Activated CD4-positive, CD25-positive, alpha-beta regulatory T cell (primary cell): ENCODE results near the gene RAD18.

Experiments used
- DNase-seq, 4 experiments: peaks; one replicate each; lab custom pipeline; 2025; lab: John Stamatoyannopoulos, UW

RAD18 gene, protein sequence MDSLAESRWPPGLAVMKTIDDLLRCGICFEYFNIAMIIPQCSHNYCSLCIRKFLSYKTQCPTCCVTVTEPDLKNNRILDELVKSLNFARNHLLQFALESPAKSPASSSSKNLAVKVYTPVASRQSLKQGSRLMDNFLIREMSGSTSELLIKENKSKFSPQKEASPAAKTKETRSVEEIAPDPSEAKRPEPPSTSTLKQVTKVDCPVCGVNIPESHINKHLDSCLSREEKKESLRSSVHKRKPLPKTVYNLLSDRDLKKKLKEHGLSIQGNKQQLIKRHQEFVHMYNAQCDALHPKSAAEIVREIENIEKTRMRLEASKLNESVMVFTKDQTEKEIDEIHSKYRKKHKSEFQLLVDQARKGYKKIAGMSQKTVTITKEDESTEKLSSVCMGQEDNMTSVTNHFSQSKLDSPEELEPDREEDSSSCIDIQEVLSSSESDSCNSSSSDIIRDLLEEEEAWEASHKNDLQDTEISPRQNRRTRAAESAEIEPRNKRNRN

DNA sequence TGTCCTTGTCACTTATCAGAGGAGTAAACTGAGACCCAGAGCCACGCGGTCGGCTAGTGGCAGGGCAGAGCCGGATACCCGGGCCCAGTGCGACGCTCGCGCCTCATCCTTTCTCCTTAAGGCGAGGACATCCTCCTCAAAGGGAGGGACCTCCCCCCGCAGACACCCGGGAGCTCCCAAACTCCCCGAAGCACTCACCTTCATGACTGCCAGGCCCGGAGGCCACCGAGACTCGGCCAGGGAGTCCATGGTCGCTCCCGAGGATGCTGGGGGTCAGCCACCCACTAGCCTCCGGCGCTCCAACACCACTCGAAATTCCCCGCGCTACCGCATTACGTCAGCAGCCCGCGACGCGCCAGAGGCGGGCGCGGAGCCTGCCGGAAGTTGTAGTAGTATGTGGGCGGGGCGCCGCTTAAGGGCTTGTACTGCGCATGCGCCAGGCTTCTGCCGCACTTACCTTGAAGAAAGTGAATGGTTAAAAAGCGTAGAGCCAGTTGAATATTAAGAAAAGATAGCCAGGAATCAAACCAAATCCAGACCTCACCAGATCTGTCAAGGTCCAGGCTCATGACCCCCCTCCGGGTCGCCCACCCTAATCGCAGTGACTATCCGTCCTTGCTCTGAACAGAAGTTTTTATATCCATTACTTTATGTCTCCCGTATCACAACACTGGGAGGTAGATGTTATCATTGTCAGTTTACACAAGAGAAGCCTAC lies at the start of gene RAD18:
Gene RAD18, minus strand, starts transcription at position 336 of the 717 bp plus-strand sequence. Its CDS starts 87 bp downstream, at position 249.
- DNase-seq: peak; percentile 82 to 88 (median 86)

DNA sequence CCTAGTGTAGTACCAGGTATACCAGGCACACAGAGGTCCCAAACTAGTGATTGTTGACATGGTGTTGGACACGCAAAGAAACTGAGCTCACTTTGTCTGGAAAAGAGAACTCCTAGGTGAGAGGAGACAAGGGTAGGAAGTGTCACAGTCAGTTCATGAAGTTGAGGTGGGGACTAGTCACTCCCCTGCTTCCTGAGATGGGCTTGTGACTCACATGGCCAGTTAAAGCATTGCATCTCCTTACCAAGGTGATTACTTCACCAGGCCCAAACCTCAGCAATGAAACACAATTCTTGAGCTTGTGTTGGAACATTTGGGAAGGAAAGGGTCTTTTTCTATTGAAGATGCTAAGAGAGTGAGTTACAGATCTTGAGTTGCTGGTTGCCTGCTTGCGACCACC lies 49.2 kb upstream of the RAD18 start:
- DNase-seq: no peak

DNA sequence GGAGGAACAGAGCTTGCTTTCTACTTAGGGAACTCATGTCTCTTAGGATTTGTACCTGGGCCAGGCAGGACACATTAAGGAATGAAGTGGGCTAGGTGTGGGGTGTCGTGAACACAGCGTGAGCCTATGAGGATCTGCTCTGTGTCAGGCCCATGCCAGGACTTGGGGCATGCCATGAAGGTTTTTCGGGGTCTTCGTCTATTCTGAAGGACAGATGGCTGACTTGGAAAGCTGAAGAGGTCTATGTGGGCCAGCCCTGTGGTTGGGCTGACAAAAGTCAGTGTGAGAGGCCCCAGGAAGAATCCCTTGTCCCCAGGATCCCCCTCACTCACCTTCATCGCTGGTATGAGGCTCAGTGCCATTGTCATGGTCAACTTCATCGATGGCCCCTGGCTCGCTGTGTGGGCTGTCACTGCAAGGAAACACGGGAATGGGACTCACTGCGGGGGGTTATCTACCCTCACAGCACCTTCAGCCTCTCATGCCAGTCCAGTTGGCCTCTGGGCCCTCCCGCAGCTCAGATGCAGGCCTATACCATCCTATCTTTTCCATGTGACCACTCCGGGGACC lies 46.8 kb upstream of the RAD18 start:
- no peak for DNase-seq

DNA sequence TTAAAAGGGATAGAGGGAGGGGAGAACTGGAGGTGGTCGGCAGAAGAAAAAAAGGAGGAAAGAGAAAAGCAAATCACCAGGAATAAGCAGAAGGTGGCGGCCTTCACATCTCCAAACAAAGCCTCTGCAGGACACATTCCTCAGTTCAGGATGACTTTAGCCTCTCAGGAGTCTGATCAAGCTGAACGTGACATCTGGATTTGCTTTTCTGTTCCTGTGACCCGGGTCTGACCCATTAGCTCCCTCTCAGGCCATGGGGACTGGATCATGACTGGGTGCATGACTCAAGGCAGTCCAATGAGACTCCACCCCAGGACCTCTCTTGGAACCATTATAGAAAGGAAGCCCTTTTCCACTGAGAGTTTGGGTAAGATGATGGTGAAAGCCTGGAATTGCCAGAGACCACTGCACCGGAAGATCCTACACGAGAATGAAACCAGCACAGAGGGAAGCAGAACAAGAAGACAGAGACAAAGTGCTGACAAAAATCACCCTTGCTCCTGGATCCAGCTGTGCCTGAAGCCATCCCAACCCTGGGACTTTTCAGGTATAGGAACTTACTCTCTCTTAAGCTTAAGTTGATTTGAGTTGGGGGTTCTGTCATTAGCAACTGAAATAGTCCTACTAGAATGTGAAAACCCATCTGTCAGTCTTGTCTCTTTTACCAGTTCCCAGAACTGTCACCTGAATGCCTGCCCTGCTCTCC lies 45.4 kb upstream of the RAD18 start:
- no peak for DNase-seq

DNA sequence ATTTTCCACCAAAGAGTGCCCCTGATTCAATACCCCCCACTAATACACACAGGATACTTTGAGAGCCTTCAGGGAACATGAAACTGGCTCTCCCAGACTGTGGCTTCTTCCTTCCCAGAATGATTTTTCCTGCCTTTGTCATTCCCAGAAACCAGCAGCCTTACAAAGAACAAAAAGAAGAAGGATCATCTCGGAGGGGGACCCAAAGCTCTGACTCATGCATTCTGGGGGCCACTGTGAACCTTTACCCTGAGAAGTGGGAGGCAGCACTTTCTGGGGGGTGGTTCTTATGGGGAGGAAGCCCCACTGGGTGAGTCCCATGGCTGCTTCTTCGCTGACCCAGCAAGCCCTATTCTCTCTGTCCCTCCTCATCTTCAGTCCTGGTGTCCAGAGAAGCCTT lies 44.7 kb upstream of the RAD18 start:
- no peak for DNase-seq

DNA sequence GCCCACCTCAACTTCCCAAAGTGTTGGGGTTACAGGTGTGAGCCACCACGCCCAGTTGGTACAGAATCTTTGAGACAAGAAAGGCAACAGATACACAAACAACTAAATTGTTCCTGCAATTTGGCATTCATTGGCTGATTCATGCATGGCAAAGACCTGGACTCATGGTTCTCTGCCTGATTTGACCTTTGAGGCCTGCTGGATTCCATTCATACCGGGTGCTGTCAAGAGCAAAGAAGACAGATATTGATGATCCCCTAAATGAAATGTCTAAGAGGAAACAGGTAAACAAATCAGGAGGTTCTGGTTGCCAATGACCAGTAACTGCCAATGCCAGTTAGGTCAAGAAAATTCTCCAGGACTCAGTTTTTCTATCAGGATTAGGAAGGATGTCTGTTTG lies 43.9 kb upstream of the RAD18 start:
- DNase-seq: no peak

DNA sequence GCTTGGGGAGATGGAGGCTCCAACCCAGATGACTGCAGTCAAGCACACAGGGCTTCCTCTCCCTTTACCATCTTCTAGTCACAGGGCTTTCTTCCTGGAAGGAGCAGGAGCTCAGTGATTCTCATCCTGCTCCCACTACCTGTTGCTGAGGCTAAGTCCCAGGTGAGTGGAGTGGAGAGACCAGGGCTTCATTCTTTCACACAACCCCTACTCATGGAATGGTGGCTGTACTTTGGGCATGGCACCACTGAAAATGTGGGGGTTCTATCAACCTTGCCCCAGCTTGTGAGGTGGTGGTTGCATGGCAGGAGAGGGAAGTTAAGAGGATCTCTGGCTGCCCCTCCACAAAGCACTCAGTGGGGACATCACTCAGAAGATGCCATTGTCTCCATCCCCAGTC lies 36.8 kb upstream of the RAD18 start:
- DNase-seq: no peak

DNA sequence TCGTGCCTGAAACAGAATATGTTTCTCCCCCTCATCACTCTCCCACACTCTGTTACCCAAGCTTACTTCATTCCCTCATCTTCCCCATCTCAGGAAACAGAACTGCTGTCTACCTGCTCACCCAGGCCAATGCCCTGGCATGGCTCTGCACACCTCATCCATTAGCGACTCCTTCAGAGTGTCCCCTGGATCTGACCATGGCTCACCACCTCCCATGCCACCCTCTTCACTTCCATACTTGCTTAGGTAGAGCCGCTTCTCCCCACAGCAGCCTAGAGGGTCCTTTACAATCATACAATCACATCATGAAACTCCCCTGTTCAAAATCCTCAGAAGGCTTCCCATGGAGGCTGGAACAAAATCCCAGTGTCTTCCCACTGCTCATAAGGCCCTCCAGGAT lies 33.9 kb upstream of the RAD18 start:
- no peak for DNase-seq

DNA sequence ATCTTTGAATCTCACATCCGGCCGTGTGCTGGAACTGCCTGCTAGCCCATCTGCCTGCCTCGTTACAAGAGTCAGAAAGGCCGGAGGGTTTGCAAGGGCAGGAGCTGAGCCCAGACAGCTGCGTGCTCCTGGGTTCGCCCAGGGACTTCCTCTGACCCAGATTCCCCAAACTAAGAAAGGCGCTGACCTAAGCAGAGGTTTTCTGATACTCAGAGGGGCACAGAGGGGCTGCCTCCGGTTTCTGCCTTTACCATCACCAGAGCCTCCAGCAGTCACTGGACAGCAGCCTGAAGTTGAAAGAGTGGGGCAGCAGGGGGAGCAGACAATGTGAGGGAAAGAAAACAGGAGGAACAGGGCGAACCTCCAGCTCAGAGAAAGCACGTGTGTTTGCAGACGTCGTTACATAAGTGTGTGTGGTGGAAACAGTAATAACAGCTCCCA lies 33.4 kb upstream of the RAD18 start:
- DNase-seq: no peak

DNA sequence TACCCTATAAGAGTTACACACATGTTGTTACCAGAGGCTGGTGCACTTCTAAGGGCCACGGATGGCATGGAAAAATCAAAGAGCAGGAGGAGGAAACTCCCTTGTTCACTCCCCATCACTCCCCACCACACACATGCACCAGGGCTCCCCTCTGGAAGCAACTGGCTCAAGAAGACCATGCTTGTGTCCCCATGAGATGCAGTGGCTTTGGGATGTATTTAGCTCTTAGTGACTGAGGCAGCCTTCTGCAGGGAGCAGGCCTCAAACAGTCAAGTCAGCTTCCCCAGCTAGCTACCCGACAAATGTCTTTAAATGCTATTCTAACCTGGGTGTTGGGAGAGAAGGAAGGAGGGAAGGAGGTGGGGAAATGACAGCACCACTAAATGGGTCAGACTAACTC lies 32.9 kb upstream of the RAD18 start:
- no peak for DNase-seq

DNA sequence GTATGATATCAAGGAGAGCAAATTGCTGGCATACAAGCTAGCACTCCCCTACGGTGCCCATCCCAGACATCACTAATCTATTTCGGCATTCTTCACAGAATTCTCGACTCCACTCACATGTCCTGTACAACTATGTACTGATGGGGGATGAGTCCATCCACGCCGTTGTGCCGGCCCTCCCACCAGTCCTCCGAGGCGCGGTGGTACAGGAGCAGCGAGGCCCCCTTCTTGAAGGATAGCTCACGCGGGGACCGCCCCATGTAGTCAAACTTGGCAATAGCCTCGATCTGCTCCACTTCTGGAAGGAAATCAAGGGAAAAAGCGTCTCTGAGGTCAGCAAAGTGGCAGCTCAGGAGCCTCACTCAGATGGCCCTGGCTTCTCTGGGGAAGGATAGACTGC lies 31.0 kb upstream of the RAD18 start:
- DNase-seq: no peak

DNA sequence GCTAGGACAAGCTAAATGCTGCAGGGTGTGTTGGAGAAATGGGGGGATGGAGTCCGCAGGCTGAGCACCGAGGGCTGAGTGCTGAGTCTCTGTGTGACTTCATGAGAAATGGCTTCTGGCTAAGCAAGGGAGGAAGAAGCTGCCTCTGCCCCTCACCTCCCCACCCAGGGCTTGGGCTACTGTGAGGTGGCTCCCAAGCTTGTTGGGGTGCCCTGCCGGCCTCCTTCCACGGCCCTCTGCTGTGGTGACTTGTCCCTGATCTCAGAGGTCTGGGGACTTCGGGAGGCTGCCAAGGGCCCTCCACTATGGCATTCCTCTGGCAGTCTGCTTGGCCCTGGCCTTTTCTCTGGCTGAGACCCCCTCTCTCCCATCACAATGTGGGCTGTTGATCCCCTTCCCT lies 30.1 kb upstream of the RAD18 start:
- DNase-seq: no peak

DNA sequence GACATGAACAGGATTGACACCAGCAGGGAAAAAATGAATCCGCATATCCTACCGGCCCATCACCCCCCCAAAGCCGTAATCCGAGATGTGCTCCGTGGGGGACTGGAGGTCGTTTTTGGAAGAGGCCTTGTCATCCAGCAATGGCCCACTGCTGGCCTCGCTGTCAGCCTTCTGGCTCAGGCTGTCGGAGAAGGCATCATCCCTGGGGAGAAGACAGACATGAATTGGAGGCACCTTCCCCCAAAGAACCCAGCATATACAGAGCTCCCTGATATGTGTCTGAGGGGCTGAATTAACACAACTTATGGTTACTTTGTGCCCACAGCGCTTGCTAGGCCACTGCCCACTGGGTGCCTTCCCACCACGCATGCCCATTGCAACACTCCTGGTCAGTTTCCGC lies 29.6 kb upstream of the RAD18 start:
- no peak for DNase-seq

DNA sequence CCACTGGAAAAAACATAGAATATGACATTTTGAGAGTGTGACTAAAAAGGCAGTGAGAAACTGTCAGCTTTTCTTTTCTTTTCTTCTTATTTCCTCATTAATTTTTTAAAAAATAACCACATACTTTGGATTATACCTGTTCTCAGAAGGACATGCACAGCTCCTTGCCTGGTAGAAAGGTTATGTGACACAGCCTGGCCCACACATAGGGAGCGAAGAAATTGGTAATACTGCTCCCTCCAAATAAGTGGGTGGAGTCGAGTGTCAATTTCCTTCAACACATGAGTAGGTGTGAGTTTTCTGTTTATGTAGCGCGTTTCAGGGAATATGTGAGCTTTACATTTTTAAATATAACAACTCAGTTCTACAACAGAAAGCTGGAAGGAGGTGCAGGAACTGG lies 28.9 kb upstream of the RAD18 start:
- no peak for DNase-seq

DNA sequence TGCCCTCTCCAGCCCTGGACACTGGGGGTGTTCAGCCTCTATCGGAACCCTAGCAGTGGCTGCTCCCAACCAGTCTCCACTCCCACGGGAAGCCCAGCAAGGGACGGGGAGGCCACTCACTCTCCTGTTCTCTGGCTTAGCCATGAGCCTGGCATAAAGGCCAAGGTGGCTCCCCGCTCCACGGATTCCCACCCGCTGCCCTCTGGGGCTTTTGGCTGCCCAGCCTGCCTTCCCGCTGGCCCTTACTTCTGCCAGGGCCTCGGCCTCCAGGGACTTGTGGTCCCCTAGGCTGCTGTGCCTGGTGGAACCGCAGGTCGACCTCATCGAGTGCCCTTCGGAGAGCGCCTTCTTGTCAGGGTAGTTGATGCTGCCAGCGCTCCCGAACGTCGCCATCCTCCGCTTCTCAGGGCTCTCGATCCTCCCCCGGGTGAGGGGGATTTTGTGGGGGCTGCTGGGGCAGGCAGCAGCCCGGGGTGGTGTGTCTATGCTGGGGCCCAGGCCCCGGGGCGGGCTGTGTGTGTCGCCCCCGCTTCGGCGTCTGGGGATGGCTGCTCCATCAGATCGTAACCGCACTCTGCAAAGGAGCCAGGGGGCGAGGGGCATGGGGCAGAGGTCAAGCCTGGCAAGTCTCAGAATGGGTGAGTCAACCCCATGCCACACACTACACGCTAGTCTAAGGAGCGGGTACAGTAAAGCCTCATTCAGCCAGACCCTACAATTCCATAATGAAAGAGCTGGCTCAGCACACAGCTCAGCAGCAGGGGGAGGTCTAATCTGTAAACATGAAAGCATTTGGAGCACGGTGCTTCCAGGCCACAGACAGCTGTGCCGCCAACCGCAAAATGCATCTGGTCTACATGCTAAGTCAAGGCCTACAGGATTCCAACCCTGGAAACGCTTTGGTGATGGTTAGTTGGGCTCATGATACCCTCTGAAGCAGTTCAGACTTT lies 27.3 kb upstream of the RAD18 start:
- no peak for DNase-seq

DNA sequence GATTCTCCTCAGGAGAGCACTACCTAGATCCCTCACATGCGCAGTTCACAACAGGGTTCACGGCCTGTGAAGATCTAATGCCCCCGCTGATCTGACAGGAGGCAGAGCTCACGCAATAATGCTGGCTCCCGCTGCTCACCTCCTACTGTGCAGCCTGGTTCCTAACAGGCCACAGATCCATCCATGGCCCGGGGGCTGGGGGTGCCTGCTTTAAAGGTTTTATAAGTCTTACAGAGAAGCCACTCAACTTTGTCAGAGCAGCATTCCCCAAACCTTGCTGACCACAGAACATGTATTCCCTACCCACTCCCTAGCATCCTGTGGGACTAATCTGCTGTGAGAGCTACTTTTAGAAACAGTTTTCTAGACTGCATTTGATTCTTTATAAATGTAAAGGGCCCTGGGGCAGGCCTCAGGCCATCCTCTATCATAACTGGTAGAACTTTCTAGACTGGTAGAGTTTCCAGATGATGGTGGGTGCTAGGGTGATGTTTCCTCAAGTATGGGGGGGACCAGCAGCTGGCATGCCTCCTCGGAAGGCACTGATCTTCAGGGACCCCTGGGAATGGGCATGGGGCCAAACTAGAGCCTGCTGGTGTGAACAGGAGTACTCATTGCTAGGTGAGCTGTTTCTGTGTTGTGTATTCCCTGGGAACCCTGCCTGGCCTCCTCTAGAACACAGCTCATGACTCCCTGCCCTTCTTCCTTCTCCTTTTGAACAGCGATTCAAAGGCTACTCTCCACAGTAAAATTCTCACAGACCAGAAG lies 25.7 kb upstream of the RAD18 start:
- DNase-seq: no peak

DNA sequence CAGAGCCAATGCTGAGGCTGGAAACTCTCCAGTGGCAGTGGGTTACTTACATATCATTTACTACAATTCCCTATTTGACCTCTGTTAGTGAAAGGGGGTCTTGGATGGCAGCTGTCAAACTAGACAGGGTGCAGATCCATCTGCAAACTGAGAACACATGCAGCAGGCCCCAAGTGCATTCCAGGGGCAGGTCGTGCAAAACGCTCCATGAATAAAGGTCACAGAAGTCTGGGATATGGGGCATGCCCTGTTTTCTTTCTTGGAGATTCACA lies 25.0 kb upstream of the RAD18 start:
- DNase-seq: no peak

DNA sequence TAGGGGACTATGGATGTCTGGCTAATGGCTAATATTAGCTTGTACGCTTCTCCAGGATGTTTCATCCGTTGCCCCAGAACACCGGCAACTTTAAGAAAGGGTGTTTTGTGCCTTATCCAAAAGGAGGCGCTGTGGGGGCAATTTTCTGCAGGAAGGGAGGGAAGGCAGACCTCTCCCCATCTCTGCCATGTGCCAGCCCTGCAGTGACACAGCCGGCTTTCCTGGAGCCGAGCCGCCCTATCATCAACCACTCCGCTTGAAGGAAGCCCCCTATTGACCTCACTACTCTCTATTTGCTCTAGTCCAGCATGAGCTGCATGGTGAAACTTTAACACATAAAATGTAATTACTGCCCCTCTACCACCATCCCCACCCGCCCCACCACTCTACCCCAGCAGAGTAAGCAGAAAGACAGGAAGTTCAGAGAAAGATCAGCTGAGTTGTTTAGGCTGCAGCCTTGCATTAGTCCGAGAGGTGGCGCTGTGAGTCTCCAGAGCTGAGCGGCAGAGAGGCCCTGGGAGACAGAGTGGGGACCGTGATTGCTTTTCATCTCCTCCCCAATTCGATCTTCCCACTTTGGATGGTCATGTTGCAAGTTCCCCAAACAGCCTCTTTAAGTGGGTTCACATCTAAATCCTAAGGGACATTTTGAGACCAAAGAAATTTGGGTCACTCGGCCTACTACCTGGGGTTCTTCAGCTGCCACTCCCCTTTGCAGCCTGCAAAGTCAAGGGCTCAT lies 24.5 kb upstream of the RAD18 start:
- peak in 3 of 4 experiments; percentile 12 to 28 (median 20) for DNase-seq

DNA sequence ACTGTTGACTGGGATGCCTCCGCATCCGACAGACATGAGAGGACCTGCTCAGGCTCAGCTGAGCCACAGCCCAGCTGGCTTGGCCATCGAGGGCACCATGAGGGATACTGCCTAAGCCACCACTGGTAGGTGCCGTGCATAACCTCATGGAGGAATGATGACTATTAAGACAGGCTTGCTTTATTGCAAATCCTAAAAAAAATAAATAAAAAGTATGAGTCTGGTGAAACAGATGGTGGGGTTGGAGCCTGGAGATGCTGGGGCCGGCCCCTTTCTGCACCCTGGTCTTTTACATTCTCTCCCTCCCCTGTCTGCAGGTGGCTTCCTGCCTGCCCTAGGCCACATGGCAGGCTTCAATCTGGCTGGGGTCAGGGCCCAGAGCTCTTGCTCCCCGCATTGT lies 24.0 kb upstream of the RAD18 start:
- DNase-seq: no peak

DNA sequence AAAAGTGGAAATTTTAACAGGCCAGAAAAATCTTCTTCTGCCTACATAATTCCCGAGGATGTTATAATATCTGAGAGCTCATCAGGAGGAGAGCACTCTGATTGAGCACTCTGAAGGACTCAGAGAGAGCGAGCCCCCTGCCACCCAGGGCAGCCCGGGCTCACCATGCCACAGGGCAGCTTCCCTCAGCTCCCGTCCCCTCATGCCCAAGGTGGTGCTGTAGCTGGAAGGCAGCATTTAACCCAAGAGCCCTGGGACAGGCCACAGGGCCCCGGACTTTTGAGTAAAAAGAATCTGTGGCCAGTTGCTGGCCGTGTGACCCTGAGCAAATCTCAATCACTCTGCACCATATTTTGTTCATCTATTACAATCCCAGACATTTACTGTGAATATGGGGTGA lies 23.5 kb upstream of the RAD18 start:
- DNase-seq: no peak
